DMS79 (cell line): ENCODE measurements around the gene SLC1A1.
"Not testable (repeated sequence)": the region's sequence is repeated elsewhere in the genome, so short reads cannot be mapped to it uniquely, and the experiment has no call there.

Experiments used
- DNase-seq: peaks from one replicate; lab custom pipeline; 2025; lab: John Stamatoyannopoulos, UW

Gene SLC1A1

DNA sequence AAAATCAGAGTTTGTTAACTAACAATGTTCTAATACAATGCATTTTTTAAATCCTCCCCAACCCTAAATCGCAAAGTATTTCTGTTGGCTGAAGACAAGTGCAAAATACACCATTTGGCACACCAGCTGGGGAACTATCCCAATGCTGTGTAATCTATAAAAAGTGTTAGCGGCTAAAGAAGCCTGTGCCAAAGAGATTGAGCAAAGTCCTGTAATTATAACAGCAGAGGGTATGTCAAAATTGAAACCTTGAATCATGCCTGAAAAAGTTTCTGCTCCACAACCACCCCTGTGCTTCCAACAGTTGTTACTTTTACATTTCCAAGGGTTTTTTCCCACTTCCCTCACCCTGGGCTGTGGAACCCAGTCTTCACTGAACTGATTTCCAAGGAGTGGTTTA lies 88.7 kb downstream of the SLC1A1 start:
- DNase-seq = no peak

DNA sequence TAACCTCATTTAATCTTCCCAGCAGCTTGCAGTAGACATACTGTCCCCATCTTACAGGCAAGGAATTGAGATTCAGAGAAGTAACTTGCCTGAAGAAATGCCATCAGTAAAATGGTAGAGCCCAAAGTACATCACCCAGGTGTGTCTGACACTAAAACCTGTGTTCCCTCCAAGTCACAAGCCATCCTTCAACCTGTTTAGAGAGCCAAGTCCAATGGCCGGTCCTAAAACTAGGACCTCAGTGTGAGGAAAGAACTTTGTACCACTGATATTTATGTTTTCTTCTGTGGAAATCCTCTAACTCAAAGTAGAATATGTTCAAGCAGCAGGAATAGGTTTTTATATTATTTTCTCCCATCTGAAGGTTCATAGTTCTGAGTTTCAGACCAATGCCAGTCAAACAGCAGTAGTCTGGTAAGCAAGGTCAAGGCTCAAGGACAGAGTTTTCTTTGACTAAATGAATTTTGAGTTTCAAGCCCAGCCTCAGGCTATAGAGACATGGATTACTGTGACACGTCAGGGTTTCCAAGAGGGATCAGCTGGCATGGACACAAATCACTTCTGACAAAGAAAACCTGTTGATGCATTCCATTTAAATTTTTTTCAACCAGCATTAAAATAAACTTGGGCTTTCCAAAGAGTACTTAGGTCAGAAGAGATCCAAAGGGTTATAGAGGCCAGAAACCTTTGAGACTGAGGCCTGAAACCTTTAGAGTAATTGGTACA lies 90.9 kb downstream of the SLC1A1 start:
- DNase-seq = no peak

DNA sequence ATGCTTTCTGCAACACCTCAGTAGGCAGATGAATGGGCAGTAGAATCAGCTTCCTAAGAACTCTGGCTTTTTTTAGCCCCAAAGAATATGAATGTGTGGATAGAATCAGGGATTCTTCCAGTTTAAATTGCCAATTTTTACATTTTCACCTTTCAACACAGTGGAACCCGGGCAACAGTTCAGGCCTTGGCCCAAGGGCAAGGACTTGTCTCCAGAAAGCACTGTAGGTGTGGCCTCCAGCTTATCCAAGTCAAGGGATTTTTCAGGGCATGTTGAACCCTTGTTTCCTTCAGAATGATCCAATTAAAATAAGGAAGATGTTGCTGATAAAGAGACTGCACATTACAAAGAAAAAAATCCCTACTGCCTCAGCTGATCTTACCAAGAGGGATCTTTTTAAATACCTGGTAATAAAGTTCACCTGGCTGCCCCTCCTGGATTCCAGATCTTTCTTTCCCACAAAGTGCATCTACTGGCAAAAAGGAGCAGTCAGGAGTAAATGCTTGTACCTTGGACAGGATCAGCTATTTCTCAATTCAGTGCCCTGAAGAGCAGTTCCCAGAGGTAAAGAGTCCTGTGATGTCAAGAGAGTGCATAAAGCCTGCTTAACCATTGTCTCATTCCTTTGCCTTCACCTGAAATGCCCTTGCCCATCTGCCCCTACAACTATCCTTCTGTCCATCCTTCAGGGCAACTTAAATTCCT lies 91.7 kb downstream of the SLC1A1 start:
- no peak for DNase-seq

DNA sequence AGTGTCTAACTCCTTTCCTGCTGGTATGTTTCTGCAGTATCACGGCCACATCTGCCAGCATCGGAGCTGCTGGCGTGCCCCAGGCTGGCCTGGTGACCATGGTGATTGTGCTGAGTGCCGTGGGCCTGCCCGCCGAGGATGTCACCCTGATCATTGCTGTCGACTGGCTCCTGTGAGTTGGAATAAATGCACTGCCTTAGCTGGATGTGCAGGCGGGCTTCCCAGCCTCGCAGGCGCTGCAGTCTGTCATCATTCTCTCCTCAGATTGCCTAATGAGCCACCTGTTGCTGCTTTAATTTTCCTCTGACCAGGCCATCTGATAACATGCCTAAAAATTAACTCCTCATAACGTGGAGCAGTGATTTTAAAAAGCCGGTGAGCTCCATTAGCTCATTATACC lies 92.7 kb downstream of the SLC1A1 start:
- DNase-seq = no peak

DNA sequence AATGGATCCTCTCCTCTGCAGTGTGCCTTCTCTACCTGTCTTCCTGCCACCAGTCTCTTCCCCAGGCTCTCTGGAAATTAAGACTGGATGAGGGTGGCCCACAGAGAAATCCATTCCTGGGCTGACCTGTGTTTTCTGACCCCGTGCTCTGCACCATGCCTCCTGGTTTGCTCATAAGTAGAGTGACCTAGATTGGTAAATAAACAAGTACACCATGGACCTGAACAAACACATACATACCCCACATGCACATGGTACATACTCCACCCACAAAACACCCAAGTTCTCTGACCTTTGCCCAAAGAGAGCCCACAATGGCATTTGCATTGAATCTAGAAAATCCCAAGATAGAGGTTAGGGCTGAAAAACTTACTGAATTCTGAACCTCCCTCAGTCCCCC lies 94.4 kb downstream of the SLC1A1 start:
- DNase-seq = no peak

DNA sequence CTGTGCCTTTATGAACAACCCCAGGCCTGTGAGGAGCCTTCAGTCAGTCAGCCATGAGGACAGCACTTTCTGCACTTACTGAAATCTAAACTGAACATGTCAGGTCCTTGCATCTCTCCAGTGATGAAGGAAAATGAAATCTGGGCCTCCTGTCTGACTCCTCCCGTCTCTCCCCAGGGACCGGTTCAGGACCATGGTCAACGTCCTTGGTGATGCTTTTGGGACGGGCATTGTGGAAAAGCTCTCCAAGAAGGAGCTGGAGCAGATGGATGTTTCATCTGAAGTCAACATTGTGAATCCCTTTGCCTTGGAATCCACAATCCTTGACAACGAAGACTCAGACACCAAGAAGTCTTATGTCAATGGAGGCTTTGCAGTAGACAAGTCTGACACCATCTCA lies 94.9 kb downstream of the SLC1A1 start:
- no peak for DNase-seq

DNA sequence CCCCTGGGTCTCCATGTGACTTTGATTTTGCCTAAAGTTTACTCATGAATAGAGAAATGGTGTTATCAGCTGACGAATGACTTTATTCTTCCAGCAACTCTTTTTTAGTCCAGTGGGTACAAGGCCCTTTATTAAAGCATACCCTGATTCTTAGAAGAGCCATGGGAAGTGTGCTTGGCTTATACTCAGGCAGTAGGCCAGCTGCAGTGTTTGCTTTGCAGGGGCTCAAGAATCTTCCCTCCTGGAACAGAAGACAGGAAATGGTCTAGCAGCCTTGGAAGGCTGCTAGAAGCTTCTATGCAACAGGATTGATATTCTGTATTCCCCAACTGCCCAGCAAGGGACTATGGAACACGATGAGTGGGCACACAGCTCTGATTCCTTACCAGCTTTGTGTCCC lies 98.5 kb downstream of the SLC1A1 start:
- no peak for DNase-seq

DNA sequence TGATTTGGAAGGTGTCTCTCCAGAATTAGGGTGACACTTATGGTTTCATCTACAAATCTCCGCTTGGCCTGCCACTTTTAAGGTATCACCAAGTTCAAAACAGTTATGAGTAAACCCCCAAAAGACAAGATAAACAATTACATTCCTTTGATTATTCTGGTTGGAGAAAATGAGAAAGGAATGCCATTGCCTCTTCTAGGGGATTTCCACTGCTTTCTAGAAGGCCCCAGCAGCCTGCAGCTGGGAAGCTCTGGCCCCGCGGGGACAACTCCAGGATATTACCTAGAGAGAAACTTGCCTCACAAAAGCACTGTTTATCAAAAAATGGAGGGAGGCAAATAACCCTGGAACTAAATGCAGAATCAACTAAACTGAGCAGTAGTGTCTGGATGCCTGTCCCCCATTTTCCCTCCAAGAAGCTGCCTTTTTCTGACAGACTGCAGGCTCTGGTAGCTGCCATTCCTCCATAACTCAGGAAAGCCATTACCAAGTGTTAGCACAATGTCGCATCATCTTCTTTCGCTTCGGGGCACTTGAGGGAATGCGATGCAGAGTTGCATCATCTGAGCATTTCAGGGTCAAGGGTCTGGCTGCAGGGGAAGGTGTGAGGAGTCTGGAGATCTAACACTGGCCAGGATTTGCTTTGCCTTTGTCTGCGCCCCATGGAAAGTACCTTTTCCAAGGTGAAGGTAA lies 100.3 kb downstream of the SLC1A1 start:
- DNase-seq = no peak

DNA sequence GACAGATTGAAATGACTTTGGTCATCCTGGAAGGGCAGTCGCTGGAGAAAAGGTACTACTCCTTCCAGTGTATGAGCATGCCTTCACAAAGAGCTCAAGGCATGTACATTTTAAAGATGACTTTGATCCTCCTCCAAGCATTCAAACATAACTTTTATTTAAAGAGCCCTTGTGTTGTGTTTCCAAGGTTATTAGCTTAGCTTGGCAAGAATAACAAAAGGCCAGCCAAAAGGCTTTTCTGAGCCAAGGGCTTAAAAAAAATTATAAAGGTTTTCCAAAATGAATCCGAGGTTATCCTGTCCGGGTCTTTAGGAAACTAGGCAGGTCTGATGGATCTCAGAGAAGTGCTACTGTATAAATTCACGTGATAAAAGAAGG lies 100.8 kb downstream of the SLC1A1 start:
- DNase-seq = no peak

DNA sequence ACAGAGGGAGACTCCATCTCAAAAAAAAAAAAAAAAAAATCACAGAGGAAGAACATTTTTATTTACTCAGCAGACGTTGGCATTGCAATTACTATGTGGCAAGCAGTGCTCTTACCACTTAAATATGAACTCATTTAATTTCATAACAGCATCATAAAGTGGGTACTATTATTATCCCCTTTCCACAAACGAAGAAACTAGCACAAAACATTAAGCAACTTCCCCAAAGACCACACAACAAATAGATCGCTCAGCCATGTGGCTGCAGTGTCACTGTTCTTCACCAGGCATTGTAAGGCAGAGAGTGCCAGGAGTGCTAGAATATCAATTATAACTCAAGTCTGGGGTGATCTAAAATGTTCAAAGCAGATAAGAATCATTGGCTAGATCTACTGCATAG lies 102.0 kb downstream of the SLC1A1 start:
- DNase-seq = no peak

DNA sequence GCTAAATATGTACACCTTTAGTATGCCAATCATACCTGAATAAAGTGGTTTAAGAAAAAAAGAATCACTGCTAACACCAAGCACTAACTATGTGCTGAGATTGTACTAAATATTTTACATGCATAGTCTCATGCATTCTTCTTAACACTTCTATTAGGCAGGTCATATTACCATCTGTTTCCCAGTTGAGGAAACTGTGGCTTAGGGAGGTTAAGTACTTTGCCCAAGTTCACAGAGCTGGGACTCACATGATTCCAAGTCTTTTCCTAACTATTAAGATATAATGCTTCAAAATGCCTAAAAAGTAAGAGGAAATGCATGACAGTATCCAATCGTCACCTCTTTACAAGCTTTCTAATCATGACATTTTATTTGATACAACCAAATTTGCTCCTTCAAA lies 102.6 kb downstream of the SLC1A1 start:
- DNase-seq = no peak

DNA sequence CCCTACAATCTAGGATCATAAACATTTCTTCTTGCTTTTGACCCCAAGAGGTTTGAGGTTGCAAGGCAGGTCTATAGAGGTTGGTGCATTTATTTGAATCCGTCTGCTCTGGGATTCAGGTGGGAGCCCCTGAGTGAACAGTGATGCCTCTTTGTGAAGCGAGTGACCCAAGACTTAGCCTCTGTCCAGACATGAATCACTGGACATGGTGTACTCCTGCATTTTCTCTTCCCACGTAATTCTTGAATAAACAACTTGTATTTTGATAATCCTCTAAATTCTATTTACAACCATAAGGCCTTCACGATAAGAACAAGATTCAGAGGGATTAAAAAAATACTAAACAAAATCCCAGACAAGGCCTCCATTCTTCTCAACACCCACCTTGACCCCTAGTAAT lies 104.3 kb downstream of the SLC1A1 start:
- DNase-seq = no peak

DNA sequence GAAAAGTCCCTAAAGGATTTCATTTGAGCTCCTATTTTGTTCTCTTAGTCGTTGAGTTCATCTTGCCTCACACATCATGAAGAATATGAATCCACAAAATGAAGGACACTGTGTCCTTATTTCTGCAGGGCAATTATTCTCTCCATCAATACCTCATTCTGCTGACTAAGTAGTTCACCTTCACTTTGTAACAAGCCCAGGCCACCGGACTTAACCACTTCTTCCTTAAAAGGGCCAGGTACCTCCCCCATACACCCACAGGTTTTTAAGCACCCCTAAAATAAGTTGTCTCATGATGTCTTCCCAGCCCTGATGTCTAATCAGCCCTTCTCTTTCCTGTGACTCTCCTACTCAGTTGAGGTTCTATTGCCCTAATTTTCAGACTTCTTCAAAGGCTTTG lies 104.7 kb downstream of the SLC1A1 start:
- no peak for DNase-seq

DNA sequence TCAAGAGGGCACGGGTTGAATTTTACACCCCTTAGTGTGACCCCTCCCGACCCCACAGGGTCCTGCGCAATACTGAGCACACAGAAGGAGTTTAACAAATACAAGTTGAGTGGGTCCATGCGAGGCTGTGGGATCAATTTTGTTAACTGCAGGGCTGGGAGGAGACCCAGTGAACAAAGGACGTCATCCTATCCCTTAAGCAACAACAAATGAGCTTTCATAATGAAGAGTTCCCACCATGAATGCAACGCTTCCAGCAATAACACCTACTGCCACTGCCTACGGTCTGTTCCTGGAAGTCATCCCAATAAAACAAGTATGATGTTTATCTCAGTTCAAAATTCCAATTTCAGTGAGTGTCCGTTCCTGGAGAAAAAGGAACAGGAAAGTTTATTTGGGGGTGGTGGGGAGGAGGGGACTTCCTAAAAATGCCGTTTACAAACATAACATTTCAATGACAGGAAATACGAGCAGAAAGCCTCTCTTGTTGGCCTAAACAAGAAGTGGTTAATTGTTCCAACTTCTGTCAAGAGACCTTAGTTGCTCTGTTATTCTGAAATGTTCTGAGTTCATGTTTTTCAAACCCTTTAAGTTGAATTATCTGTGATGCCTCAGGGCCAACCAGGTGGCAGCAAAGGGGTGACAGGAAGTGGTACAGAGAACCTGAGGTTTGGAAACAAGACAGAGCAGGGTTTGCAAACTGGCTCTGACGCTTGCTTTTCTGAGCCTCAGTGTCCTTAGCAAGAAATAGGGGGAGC lies 106.1 kb downstream of the SLC1A1 start:
- DNase-seq = no peak

DNA sequence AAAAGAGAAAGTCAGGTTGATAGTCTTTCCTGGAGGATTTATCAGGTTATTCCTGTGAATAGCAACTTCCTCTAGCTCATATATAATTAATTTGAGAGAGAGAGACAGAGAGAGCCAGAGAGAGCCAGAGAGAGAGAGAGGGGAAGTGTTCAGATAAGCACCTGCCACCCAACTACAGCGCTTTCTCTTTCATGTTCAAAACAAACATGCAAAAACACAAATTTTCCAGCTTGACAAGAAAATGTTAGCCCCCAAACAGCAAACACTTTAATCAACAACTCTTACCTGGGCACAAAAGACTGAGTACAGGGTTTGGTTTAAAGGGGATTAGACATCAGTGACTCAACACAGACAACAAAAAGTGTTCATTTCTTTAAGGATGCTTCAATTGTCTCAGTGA lies 110.1 kb downstream of the SLC1A1 start:
- DNase-seq = no peak

DNA sequence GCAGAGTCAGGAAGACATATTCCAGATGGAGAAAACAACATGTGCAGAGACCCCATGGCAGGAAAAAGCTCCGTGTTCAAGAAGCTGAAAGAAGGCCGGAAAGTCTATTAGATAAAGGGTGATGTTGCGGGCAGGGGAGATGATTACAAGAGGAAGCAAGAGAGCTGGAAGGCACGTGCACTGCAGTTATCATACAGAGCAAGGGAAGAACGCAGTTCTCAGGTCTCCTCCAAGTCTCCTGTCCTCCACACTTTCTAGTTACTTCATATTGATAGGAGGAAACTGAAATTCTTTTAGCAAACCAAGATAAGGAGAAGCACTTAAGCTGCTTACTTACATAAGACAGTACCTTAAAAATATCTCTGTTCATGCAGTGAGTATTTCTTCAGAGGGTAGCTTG lies 113.6 kb downstream of the SLC1A1 start:
- no peak for DNase-seq

DNA sequence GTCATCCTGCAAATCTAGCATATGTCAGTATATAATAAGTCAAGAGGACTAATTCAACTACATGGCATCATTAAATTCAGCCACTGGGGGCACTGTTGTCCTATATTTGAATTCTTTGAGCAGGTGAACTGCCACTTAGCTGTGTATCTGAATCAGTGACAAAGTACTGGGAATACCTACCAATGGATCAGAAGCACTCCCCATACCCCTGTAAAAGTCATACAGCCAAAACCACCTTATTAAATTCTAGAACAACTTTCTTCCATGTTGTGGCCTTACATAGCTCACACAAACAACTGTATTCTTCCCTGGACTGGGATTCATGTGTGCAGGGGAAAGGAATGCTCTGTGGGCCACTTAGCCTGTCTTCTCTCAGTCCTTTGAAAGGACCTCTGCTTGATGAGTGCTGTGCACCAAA lies 114.4 kb downstream of the SLC1A1 start:
- DNase-seq = peak; percentile 1

DNA sequence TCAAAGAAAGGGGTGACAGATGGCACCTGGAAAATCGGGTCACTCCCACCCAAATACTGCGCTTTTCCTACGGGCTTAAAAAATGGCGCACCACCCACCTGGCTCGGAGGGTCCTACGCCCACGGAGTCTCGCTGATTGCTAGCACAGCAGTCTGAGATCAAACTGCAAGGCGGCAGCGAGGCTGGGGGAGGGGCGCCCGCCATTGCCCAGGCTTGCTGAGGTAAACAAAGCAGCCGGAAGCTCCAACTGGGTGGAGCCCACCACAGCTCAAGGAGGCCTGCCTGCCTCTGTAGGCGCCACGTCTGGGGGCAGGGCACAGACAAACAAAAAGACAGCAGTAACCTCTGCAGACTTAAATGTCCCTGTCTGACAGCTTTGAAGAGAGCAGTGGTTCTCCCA lies 115.8 kb downstream of the SLC1A1 start:
- DNase-seq = not testable (repeated sequence)

DNA sequence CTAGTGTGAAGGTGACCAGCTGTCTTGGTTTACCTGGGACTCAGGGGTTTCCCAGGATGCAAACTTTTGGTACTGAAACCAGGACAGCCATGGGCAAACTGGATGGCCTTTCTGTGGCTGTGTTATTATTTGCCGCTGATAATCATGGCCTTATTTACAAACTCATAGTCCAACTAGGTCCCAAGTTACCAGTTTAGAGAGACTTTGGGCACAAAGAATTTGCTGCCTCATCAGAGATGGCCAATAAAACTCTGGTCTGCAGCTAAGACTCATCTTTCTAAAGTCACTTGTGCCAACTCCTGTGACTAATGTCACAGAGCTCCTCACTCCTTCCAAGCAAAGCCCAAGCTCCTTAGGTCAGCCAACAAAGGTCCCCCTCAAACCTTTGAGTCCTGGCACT lies 124.4 kb downstream of the SLC1A1 start:
- DNase-seq = no peak

DNA sequence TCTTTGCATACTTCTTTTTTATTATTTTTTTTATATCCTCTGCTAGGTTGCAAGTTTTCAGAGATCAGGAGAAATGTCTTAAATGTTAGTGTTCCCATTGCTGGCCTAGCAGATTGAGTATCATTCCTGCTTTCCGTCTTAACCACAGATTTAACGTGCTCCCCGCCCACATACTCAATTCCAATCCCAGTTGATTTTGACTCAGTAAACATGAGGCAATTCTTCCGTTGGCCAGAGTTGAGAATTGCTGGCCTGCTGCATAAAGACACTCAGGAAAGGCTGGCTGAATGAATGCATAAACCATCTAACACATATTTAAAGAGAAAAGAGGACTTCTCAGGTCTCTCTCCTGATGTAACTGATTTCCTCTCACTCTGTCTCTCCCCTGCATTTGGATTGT lies 125.0 kb downstream of the SLC1A1 start:
- DNase-seq = no peak

DNA sequence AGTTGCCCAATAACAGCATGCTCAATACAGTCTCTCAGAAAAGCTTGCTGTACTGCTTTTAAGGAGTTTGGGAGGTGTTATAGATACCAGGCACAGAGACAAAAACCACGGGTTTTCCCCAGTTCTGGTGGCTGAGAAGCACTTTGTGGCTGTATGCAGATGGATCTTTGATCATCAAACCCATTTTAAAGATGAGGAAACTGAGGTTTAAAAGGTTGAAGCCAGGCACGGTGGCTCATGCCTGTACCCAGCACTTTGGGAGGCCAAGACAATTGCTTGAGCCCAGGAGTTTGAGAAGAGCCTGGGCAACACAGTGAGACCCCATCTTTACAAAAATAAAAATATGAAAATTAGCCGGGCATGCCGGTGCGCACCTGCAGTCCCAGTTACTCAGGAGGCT lies 125.5 kb downstream of the SLC1A1 start:
- DNase-seq = no peak

DNA sequence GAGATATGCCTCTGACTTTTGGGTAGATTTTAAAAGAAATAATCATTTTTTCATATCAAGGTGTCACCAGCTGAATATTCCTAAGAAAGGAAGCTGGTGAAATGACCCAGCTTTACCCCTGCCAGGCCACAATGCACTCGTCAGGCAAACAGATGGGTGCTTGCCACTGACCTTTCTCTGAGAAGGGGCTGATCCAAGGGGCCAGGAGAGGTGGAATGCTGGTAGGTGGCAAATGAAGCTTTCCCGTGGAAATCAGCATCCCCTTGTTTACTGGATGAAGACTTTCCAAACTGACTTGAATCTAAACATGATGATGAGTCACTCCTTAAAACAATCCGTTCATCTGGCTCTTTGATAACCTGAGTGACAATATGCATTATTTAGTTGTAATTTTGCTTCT lies 127.5 kb downstream of the SLC1A1 start:
- no peak for DNase-seq

DNA sequence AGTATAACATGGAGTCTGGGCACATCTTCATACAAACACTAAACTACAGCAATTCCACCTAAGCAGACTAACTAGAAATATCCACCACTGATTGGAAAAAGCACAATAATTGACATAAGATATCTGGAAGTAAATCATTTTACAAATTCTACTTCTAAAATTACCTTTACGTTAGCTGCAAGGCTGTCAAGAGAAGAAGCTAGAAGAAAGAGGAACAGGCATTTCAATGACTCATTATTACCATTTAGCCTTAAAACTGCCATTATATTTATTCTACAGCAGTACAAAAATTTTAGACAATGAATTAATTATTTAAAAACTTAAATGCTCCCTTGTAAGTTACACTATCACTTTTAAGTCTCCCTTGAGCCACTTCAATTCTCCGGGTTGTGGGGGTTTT lies 128.4 kb downstream of the SLC1A1 start:
- no peak for DNase-seq
